ENCODE measurements around the gene GFOD2.

Gene GFOD2

DNA sequence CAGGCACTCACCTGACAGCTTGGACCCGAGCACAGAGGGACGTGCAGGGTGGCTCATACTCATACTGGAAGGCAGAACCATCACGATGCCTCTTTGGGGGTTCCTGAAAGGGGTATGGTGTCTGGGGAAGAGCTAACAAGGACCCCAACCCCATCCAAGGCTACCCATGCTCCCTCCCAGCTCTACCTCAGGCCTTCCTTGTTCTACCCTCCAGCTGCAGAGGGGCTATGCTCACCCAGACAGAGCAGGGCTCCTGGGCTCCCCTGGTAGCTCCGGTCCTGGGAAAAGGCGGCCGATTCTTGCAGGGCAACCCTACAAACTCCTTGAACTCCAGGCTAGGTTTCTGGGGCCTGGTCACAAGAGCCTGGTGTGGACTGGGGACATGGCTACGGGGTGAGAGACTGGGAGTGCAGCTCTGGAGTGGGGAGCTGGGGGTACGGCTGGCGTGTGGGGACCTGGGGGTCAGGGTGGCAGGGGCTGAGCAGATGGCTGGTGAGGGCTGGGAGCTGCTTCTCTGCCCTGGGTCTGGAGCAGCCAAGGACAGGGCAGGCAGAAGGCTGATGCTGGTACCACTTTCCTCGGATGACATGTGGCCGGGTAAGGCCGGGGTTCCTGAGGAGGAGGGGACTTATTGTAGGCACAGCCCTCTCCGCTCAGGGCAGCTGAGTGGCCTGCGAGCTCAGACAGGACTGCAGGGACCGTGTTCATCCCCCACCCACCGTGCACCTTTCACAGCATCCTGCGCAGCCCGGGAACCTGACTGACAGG, 61.2 kb downstream of the GFOD2 start:
- DNase-seq (ENCODE audit: low read depth), result no peak

DNA sequence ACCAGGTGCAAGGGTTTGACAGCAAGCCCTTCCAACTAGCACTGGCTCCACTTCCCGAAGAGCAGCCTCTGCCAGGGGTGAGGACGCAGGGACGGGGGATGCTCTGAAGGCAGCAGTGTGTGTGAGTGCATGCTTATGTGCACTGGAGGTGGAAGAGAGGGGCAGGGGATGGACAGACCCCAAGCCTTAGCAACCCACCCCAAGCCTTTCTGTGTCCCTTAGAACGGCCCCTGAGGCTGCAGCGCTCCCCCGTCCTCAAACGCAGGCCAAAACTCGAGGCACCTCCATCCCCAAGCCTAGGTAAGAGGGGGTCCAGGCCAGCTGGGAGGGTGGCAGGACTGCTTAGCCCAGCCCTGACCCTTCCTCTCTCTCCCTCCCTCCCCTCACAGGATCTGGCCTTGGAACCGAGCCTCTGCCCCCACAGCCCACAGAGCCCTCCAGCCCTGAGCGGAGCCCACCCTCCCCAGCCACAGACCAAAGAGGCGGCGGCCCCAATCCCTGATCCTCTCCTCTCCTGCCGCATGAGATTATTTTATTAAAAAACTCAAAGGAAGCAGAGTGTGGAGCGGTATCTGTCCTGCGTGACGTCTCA, 62.0 kb downstream of the GFOD2 start:
- DNase-seq (ENCODE audit: low read depth), result no peak

DNA sequence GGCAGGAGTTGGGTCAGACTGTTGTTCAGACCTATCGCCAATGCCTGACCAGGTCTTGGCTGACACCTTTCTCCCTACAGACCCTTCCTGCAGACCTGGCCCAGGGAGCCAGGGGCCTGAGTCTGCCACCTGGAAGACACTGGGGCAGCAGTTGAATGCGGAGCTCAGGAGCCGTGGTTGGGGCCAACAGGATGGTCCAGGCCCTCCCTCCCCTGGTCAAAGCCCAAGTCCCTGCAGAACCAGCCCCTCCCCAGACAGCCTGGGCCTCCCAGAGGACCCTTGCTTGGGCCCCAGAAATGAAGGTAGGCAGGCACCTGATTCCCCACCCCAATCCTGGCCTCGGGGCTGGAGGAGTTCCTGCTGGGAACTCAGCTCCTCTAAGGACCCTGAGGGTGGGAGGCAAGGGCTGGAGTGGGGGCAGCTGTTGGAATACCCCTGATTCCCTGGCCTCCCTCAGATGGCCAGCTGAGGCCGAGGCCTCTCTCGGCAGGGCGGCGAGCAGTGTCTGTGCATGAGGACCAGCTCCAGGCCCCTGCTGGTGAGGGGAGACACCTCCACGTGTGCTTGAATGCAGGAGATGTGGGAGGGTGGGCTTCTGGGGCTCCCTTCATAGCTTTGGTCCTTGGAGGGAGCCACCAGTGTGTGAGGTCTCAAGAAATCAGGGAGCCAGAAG, 62.6 kb downstream of the GFOD2 start:
- DNase-seq (ENCODE audit: low read depth), result no peak

DNA sequence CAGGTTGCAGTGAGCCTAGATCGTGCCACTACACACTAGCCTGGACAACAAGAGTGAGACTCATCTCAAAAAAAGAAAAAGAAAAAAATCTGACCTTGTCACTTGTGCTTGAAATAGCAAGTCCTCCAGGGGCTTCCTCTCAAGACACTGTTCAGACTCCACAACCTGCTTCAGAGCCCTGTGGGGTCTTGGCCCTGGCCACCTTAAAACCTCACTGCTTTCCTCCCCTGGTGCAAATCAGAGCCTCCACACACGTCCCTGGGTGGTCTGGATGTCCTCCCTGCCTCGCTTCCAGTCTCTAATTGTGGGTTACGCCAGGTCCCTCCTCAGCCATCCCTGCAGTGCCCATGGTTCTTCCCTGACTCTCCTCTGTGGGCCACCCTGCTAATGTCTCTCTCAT, 63.8 kb downstream of the GFOD2 start:
- DNase-seq (ENCODE audit: low read depth), result no peak

DNA sequence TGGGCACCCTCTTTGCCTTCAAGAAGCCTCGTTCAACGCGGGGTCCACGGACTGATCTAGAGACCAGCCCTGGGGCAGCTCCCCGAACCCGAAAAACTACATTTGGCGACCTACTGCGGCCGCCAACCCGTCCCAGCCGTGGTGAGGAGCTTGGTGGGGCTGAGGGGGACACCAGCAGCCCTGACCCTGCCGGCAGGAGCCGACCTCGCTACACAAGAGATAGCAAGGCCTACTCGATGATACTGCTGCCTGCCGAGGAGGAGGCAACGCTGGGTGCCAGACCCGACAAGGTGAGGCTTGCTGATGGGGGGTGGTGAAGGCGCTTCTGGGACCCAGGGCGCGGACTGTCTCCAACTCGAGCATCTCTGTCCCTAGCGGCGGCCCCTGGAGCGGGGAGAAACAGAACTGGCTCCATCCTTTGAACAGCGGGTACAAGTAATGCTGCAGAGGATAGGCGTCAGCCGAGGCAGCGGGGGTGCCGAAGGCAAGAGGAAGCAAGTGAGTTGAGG, 64.7 kb downstream of the GFOD2 start:
- no peak for DNase-seq (ENCODE audit: low read depth)

DNA sequence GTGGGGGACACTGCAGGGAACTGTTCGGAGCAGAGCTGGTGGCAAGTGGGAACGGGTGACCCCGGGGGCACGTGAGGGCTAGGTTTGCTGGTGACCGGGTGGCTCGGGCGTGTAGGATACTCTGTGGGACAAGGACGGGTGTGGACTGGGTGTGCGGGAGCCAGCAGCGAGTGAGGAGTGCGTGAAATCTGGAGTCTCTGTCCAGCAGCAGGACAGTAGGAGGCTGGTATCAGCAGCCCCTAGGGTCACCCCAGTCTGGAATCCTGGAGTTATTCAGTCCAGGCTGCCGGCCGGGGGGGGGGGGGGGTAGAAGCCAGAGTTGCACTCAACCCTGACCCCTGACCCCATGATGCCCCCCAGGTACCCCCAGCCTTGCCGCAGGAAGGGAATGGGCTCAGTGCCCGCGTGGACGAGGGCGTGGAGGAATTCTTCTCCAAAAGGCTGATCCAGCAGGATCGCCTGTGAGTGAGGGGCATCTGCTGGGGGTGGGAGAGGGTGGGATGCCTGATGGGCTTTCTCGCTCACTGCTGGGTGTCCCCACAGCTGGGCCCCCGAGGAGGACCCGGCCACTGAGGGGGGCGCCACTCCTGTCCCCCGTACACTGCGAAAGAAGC, 65.2 kb downstream of the GFOD2 start:
- no peak for DNase-seq (ENCODE audit: low read depth)

DNA sequence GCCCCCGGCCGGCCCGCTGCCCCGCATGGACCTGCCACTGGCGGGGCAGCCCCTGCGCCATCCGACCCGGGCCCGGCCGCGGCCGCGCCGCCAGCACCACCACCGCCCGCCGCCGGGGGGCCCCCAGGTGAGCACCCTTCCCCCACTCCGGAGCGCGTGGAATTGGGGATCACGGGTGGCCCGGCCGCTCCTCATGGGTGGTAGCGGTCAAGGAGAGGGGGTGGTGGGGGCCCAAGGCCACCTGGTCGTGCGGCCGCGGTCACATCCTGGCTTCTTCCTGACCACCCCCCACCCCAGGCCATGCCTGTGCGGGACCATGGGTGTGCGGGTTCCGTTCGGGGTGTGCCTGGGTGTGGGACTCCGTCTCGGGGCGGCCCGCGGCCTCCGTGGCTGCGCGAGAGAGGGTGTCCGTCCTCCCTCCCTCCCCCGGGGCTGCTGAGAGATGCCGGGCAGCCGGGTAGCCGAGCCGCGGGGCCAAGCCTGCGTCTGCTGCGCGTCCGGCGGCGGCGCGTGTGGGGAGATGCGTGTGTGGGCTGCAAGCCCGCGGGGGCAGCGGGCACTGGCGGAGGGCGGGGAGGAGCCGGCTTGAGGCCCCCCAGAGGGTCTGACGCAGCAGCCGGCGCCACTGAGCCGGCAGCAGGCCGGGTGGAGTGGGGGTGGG, 65.9 kb downstream of the GFOD2 start:
- no peak for DNase-seq (ENCODE audit: low read depth)

DNA sequence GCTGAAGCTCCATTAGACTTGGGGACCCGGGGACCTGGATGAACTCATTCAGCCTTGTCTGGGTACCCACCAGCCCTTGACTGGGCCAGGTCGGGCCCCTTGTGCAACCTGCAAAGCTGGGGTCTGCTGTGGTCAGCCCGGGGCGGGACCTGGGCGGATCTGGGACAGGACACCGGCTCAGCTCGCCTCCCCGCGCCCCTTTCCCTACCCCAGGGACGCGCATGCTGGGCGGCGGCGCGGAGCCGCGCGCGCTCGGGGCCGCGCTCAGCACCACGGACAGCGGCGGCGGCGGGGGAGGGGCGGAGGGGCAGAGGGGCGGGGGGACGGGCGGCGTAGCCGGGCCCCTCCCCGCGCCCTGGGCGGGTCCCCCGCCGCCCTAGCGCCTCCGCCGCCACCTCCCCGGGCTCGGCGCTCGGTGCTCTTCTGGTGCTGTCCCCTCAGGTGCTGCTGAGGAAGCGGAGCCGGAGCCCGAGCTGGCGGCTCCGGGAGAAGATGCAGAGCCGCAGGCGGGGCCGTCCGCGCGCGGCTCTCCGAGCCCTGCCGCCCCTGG, 66.5 kb downstream of the GFOD2 start:
- DNase-seq (ENCODE audit: low read depth), result no peak

DNA sequence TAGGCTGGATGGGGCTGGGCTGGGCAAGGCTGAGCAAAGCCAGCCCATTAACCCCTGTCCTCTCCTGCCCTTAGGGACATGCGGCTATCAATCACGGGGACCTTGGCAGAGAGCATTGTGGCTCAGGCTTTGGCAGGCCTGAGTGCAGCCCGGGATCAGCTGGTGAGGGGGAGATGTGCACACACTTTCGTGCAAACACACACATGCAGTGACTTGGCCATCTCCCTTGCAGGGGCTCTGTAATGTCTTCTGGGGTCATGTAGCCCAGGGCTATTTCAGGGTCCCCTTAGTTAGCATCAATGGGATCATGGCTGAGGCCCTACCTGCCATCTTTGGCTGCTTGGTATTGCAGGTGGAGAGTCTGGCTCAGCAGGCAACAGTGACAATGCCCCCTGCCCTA, 67.3 kb downstream of the GFOD2 start:
- no peak for DNase-seq (ENCODE audit: low read depth)

DNA sequence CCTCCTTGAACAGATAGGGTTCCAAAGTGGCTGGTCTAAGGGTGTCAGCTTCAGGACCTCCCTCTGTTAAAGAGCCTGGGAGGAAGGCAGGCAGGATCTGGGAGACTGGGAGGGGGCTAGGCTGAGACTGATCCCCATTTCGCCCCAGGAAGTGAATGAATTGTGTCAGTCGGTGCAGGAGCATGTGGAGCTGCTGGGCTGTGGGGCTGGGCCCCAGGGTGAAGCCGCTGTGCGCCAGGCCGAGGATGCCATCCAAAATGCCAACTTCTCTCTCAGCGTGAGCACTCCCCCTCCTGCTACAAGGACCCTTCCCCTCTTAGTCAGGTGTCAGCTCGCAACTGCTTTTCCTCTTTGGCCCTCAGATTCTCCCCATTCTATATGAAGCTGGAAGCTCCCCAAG, 68.1 kb downstream of the GFOD2 start:
- DNase-seq (ENCODE audit: low read depth), result no peak

DNA sequence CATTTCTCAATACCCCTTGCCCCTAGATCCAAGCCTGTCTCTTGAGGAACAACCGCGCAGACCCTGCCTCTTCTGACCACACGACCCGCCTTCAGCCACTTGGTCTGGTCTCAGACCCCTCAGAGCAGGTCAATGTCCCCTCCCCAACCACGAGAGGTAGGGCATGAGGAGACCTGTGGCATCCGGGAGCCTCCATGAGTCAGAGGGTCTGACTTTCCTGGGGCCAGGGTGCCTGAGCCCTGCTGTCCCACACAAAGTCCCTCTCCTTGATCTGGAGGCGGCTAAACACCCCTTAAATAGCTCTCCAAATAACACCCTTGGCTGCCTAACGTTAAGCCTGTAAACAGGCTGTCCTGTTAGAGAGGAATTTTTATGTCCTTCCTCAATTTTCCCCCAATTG, 69.1 kb downstream of the GFOD2 start:
- DNase-seq (ENCODE audit: low read depth), result no peak

DNA sequence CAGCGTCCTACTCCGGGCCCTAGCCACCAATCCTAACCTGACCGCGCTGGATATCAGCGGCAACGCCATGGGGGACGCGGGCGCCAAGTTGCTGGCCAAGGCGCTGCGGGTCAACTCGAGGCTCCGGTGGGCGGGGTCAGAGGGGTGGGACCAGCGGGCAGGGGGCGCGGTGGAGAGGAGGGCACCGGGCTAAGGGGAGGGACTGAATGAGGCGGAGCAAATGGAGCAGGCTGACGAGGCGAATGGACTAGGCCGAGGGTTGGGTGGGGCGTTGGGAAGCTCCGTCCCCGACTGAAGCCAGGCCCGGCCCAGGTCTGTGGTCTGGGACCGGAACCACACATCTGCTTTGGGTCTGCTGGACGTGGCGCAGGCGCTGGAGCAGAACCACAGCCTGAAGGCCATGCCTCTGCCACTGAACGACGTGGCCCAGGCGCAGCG, 69.6 kb downstream of the GFOD2 start:
- no peak for DNase-seq (ENCODE audit: low read depth)

DNA sequence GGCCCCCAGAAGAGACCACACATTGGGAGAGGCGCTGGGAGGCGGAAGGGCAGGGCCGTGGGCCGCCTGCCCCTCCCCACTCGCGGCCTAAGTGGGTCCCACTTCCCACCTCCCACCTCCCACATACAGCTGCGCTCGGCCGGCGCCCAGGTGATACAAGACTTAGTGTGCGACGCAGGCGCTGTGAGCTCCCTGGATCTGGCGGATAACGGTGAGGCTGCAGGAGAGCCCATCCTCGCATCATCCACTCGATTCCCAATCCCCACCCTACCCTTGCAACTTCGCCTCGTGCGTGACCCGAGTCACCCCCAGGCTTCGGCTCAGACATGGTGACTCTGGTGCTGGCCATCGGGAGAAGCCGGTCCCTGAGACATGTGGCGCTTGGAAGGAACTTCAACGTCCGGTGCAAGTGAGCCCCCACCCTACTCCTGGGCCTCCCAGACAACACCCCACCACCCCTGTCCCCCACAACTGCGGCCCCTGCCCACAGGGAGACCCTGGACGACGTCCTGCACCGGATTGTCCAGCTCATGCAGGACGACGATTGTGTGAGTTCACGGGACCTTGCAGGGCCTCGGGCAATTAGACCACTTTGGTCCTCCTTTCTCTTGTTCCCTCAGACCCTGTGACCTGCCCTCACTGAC, 70.2 kb downstream of the GFOD2 start:
- DNase-seq (ENCODE audit: low read depth), result no peak

DNA sequence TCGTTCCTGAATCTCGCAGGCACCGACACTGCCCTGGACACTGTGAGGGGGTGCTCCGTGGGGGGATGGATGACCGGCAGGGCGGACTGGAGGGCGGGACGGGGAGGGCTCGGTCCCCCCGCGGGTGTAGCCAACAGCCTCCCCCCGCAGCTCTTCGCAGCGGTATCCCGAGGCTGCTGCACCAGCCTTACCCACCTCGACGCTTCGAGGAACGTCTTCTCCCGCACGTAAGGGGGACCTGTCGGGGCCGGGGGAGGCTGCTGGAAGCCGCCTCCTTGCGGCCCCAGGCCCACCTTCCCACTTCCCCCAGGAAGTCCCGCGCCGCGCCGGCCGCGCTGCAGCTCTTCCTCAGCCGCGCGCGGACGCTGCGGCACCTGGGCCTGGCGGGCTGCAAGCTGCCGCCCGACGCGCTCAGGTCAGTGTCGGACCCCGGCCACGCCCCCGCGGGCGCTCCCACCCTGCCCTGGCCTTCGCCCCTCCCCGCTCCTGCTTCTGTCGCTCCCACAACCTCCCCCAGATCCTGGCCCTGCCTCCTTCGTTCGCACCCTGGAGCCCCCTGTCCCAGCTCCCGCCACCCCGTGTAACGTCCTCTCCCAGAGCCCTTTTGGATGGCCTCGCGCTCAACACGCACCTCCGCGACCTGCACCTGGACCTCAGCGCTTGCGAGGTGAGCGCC, 70.9 kb downstream of the GFOD2 start:
- DNase-seq (ENCODE audit: low read depth), result no peak

DNA sequence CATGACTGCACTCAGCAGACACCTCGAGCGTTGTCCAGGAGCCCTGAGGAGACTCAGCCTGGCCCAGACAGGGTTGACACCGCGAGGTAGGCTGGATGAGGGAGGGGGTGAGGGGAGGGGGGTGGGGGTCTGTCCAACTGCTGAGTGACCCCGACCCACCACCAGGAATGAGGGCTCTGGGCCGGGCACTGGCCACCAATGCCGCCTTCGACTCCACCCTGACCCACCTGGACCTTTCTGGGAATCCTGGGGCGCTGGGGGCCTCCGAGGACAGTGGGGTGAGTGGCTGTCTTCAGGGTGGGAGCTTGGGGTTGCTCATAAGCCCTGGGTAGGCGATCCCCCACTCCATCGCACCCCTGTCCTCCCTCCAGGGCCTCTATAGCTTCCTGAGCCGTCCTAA, 71.4 kb downstream of the GFOD2 start:
- no peak for DNase-seq (ENCODE audit: low read depth)

DNA sequence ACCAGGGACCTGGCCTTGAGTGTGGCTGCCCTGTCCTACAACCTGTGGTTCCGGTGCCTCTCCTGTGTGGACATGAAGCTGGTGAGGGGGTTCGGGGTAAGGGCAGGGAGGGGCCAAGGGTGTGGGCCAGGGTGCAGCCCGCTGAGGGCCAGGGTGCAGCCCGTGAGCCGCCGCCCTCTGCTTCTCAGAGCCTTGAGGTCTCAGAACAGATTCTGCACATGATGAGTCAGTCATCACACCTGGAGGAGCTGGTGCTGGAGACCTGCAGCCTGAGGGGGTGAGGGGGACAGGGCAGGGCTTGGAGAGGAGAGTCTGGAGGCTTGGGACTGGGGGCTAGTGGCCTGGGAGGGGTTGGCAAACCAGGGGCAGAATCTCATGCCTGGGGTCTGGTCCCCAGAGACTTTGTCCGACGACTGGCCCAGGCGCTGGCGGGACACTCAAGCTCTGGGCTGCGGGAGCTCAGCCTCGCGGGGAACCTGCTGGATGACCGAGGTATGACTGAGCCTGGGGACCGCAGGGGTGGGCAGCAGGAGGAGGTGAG, 71.9 kb downstream of the GFOD2 start:
- no peak for DNase-seq (ENCODE audit: low read depth)

DNA sequence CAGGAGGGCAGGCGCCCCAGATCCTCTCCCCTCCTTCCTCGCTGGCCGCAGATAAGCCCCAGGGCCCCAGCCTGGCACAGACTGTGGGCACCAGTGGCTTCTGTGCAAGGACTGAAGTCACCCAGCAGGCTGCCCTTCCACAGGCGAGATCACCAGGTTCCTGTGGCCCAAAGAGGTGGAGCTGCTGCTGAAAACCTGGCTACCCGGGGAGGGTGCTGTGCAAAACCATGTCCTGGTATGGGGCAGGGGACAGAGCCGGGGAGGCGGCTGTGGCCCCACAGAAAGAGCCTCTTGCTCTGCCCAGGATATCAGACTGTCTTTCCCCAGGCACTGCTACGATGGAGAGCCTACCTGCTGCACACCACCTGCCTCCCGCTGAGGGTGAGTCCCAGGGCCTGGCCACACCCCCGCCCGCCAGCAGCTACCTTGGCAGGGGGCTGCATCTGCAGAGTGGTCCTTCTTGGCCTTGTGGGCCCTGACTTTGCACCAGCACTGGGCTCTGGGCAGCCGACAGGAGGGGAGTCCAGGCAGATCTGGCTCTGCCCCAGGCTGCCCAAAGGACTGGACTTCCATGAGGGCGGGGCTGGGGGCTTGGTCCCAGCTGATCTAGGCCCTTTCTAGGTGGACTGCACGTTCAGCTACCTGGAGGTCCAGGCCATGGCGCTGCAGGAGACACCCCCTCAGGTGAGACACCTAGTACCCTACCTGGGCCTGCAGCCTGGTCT, 73.6 kb downstream of the GFOD2 start:
- no peak for DNase-seq (ENCODE audit: low read depth)

DNA sequence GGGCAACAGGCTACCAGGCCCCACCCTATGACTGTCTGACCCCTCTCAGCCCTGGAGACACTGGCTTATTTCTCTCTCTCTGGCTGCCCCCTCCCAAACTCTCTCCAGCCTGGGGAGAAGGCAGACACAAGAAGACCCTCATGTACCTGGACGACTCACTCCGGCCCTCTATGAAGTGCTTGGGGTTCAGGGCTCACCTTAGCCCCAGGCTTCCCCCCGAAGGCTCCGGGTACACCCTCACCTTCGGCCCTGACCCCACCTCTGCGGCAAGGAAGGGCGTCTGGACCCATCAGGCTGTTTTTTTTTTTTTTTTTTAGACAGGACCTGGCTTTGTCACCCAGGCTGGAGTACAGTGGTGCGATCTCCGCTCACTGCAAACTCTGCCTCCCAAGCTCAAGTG, 75.1 kb downstream of the GFOD2 start:
- no peak for DNase-seq (ENCODE audit: low read depth)

DNA sequence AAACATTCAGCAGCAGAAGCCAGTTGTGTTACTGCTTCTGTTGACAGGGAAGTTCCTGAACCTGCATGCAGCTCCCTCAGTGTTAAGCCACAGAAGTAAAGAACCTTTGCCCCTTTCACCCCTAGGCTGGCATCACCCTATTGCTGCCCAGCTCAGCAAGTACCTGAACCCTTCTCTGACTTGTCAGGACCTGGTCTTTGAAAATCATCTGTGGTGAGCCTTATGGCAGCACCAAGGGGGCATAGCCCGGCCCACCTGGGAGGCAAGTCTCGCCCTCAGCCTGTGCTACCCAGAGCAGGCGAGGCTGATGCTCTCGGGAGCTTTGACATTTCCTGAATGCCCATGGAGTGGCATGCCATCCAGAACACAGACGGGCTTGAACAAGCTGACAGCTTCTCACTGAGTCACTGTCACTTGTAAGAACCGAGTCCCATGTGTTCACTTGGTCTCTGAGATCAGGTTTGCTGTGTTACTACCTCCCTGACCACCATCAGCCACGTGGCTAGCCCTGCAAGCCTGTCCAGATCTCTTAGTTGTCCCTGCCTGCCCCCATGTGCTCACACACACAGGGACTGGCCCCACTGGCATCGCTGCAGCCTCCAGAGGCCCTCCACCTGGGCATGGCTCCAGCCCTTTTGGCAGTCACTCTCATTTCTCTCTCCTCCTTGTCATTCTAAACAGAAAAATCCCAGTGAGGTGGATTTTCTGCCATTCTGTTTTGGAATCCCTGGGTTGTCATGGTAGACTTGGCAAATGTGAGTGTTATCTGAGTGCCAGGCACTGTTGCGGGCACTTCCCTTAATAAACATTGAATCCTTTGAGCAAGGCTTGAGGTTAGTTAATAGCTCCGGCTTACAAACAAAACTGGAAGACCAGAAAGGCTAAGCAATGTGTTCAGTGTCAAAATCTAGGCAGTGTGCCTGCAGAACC, 77.1 kb downstream of the GFOD2 start:
- no peak for DNase-seq (ENCODE audit: low read depth)

Data from stimulated activated CD8-positive, alpha-beta memory T cell treated with anti-CD3 and anti-CD28 coated beads, Interleukin-15, amount 100 ng/mL, for 1 hour (primary cell).